Stomach (tissue), 9 donors: ENCODE measurements around the gene ZNF267. TPM values are rescaled to one million over a fixed set of nuclear protein-coding genes. Genes with fewer than 3 reads are reported as not detected.
"Not testable (repeated sequence)": the region's sequence is repeated elsewhere in the genome, so short reads cannot be mapped to it uniquely, and the experiment has no call there.

ENCODE experiments used
- DNase-seq, 2 donors: peaks; one replicate each; pipeline versions ENCODE4 v3.0.0 to v3.0.0-alpha.2; 2013 to 2019
- H3K27ac ChIP-seq, 5 donors: fragments of 200-600 bp in 4 of 5; sonication (generic) in 4 of 5; one replicate each; pipeline ENCODE4 v1.5.1; 2013 to 2019; ENCODE audit warnings: mild to moderate bottlenecking in 1 of 5, moderate library complexity in 1 of 5
- H3K27me3 ChIP-seq, 3 donors: fragments of 200-600 bp; sonication (generic); one replicate each; pipeline ENCODE4 v1.5.1; 2017 to 2019; ENCODE audit warnings: mixed run types in 1 of 3
- H3K36me3 ChIP-seq, 4 donors: fragments of 200-600 bp; sonication (generic); 1 replicate in 3 of 4; 2 replicates in 1 of 4; pipeline ENCODE4 v1.5.1; 2016 to 2019
- H3K4me1 ChIP-seq, 4 donors: fragments of 200-600 bp; sonication (generic); one replicate each; pipeline ENCODE4 v1.5.1; 2016 to 2019
- H3K4me3 ChIP-seq, 4 donors: fragments of 200-600 bp; sonication (generic) in 3 of 4; one replicate each; pipeline ENCODE4 v1.5.1; 2016 to 2019; ENCODE audit warnings: mild to moderate bottlenecking in 1 of 4
- H3K9me3 ChIP-seq, 4 donors: fragments of 200-600 bp; sonication (generic); one replicate each; pipeline ENCODE4 v1.5.1; 2016 to 2019
- CTCF ChIP-seq, 7 experiments: fragments of 450-650 bp in 4 of 7; fragments of 200-600 bp in 3 of 7; sonication (generic) in 3 of 7; IDR thresholded peaks; one replicate each; pipeline ENCODE4 v1.5.1; 2016 to 2019; ENCODE audit warnings: antibody characterized with exemption in 7 of 7, control low read depth in 2 of 7, mild to moderate bottlenecking in 1 of 7
- WGBS, 5 donors: extraction: QIAGEN DNeasy Blood & Tissue Kit in 3 of 5; methylation state at CpG; one replicate each; pipeline versions ENCODE4 v1.1.5 to v1.1.7; 2013 to 2018; 5-methylcytosine and 5-hydroxymethylcytosine counted together
- intact Hi-C: fragments of 100-400 bp; cut with DNase I; formaldehyde crosslinking; loops from one replicate; pipeline ENCODE4 v1.15.1; 2023; ENCODE audit warnings: low total_unique reads
- polyA plus RNA-seq, 3 donors: library from polyadenylated mRNA; stranded (reverse); fragments of 200-250 nt; gene quantifications; one replicate each; pipeline ENCODE4 v1.2.3, GENCODE V29; 2013
- small RNA-seq, 4 donors: library from RNA; depleted of rRNA; stranded (forward); fragments of <200 nt; gene quantifications; one replicate each; pipeline ENCODE3, GENCODE V24; 2016
- total RNA-seq, 5 donors: library from RNA; depleted of rRNA; stranded (reverse); fragments of >200 nt; gene quantifications; one replicate each; pipeline versions ENCODE4 v1.1.0 to v1.2.3, GENCODE V29; 2014 to 2016
- donor health status: healthy with polysubstance abuse.
- donor health status: Bipolar disorder and iron deficiency.
- donor health status: healthy.

Gene ZNF267
- total and polyA plus RNA-seq, 8 donors = 3.5 to 30.3 (median 13.2) TPM

DNA sequence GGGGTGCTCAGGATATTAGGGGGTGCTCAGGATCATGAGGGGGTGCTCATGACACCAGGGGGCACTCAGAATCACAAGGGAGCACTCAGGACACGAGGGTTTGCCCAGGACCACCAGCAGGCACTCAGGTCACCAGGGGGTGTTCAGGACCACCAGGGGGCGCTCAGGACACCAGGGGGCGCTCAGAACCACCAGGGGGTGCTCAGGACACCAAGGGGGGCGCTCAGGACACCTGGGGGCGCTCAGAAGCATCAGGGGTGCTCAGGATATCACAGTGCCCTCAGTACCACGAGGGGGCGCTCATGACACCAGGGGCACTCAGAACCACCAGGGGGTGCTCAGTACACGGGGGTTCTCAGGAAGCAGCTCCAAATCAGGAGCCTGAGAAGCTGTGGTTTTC lies 82.6 kb downstream of the ZNF267 start:
- H3K4me3 ChIP-seq, H3K27me3 ChIP-seq, H3K27ac ChIP-seq, H3K9me3 ChIP-seq, DNase-seq, H3K36me3 ChIP-seq, intact Hi-C loops, H3K4me1 ChIP-seq: not testable (repeated sequence)
- WGBS, 5 donors = 32 to 55% (median 52%) methylated on average over 4 to 6 of the region's 8 CpGs; no CpG with 5 or more reads in 2 of the 5 donors
- peak in 1 of 7 experiments; percentile 10 for TF ChIP-seq CTCF (IDR thresholded peaks at IDR 0.05)

- H3K27me3 ChIP-seq, H3K4me3 ChIP-seq, H3K27ac ChIP-seq, DNase-seq, H3K9me3 ChIP-seq, intact Hi-C loops, H3K4me1 ChIP-seq, H3K36me3 ChIP-seq: not testable (repeated sequence)
- 59 to 64% (median 63%) methylated on average over 22 of the region's 22 CpGs for WGBS, 5 donors
Measured at GRCh38 chr16:31960186-31960910, 86.7 kb downstream of the ZNF267 start.

Small RNAs within 50 kb of the gene (small RNA-seq; reads per million reads assigned to genes)
- gene AC034105.2 = 0 reads per million in 4 donors
- gene AC034105.4 = 0 reads per million in 4 donors
